GM18511 (cell line): ENCODE data around the gene RDH11.
"Not testable (repeated sequence)": the region's sequence is repeated elsewhere in the genome, so short reads cannot be mapped to it uniquely, and the experiment has no call there.

Source experiments
- ATAC-seq: cut with Tn5 transposase; IDR thresholded peaks from one replicate; pipeline ENCODE4 v1.9.1; 2021; ENCODE audit warnings: mild to moderate bottlenecking, moderate library complexity; ENCODE audit not compliant: unreplicated experiment

Gene RDH11

DNA sequence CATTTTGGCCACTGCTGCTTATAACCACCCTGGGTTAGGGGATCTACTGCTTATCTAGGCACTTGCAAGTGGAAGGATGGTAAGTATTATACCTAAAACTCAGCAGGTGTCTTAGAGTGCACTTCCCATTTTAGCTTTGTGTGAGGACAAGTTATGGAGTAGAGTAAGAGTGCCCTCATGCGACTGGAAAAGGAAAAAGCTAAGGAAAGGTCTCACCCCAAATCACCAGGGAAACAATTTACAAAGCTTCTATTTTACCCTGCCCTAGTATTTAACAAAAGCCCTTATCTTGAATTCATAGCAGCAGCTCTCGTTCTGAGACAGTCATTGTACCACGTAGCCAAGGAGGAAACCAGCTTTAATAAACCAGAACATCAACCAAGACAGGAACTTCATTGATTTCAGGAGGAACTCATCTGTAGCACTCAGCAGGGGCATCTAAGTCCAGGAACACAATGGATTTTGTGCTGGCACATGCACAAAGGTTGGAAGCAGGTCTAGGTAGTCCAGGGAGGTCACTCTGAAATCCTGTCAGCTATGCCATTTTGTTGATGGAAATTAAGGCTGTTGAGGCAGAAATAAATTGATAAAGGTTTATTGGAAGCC, 9.0 kb upstream of the RDH11 start:
- peak; percentile 45 for ATAC-seq

DNA sequence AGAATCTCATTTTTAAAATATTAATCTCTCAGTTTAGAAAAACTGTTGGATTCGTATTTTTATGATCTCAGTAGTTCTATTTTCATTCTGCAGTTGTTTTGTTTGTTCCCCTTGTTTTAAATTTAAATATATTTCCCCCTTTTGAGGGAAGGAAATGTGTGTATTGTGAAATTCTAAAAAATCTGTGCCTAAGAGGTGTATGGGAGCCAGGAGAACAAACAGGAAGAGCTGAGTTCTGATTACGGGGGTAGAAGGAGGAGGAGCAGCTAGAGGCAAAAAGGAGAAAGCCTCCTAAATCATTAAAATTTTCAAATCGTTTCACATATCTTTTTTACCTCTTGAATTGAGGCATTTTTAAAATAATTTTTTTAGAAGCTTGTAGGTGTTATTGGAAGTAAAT, 8.4 kb upstream of the RDH11 start:
- no peak for ATAC-seq

DNA sequence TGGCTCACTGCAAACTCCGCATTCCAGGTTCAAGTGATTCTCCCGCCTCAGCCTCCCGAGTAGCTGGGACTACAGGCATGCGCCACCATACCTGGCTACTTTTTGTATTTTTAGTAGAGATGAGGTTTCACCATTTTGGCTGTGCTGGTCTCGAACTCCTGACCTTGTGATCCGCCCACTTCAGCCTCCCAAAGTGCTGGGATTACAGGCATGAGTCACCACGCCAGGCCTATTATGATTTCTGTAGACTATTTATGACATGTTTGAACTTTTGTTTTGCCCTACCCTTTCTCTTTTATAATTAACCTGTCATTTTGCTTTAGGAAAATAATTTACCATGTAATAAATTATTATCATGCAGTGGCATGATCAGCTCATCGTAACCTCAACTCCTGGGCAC, 5.9 kb upstream of the RDH11 start, which contains the start of gene RDH12:
RDH12 (plus strand) TSS at position 395 of the 400 bp plus-strand sequence. CDS start 20,757 bp downstream, outside the sequence.
- not testable (repeated sequence) for ATAC-seq

DNA sequence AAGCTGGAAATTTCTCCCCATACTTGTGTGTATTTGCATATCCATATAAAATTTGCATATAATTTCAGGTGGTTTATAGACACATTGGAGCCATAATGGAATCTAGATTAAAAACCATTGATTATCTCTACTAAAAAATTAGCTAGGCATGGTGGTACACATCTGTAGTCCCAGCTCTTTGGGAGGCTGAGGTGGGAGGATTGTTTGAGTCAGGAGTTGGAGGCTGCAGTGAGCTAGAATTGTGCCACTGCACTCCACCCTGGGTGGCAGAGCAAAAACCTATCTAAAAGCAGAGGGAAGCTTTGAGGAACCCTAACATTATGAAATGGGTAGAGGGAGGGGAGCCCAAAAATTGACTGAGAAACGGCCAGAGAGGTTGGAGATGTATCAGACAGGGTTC, 2.6 kb upstream of the RDH11 start:
- ATAC-seq, result no peak

DNA sequence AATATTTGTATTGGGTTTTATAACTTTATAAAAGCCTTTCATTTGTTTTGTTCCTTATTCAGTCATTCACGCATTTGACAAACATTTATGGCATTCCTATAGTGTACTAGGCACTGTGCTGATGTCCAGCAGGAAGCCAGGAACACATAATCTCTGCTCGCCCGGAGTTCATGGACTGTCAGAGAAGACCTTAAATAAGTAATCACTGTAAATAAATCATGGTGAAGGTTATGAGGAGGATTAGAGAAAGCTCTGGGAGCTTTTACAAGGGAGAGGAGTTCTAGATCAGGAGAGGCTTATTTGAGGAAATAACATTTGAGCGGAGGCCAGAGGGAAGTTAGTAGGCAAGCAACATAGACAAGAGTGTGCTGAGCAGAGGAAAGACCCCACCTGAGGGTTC, 1.4 kb upstream of the RDH11 start:
- no peak for ATAC-seq

DNA sequence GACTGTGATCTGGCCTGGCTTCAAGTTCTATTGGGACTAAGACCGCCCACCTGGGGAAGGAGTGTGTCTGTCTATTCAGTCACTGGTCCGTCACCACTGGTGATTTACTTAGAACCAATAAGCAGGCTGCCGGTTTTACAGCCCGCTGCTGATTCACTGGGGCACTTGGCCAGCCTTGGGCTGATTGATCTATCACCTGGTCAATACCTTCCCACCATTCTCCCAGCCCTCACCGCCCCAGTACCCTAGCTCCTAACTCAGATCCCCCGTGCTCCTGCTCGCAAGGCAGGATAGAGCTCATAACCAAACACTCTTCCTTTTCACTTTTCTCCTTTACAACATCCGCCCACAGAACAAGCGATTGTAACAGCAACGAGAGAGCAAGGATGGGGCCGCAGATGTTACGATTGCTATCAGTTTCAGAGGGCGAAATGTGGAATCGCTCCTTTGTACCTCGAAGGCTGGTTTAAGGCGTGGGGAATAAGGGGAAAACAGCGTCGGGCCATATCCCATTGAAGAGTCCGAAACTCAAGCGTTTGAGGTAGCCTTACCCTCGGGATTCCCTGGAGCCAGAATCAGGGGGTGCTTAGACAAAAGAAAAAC, 672 bp downstream of the RDH11 start:
- ATAC-seq, result peak; percentile 91

DNA sequence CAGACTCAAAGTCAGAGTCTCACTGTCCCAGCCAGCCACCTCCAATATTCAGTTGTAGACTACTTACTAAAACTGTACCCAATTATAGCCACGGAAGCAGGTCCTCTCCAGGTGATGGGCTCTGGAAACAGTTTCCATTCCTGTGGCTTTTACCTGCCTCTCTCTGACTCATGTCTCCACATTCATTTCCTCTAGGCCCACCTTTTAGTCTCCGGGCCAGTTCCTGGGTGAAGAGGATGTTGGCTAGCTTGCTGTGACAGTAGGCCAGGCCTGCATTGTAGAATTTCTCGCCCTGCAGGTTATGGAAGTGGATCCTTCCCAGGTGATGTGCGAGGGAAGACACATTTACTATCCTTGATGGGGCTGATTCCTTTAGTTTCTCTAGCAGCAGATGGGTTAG, 5.6 kb downstream of the RDH11 start:
- no peak for ATAC-seq

DNA sequence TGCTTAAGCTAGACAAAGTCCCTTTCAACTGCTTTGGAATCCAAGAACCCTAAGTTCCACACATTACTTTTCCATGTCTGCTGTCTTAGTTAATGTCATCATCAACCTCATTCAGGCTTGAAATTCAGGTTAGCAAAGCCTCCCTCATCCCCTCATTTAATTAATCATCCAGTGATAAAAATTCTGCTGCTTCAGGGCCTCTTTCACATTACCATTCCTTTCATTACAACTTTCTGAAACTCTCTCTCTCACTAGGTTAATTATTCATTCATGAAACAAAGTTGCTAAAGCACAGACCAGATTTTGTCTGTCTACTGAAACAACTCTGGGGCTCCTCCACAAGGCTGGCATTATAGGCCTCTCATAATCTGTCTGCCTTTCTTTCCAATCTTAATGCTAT, 11.7 kb downstream of the RDH11 start:
- no peak for ATAC-seq

DNA sequence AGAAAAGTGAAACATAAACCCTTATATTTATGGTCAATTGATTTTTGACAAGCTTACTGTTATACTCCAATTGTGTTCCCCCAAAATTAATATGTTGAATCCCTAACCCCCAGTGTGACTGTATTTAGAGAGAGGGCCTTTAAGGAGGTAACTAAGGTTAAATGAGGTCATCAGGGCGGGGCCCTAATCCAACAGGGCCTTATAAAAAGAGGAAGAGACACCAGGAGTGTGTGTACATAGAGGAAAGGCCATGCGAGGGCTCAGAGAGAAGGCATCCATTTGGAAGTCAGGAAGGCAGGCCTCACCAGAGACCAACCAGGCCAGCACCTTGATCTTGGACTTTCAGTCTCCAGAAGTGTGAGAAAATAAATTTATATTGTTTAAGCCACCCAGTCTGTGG, 14.6 kb downstream of the RDH11 start:
- ATAC-seq, result no peak

DNA sequence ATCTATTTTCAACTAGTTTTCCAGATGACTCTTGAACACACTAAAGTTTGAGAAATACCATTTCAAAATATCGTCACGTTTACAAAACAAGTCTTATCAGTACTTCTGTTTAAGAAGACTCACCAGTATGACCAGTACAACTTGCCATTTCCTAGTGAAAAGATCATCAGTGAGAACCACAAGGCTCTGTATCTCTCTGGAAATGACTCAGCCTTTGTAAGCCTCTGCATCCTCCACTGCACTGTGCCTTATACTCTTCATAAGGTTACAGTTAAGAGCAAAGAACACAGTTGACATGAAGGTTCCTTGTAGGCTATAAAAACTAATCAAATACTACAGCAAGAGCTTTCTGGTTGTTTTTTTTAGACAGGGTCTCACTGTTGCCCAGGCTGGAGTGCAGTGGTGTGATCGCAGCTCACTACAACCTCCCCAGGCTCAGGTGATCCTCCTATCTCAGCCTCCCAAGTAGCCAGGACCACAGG, 15.4 kb downstream of the RDH11 start:
- peak; percentile 94 for ATAC-seq

DNA sequence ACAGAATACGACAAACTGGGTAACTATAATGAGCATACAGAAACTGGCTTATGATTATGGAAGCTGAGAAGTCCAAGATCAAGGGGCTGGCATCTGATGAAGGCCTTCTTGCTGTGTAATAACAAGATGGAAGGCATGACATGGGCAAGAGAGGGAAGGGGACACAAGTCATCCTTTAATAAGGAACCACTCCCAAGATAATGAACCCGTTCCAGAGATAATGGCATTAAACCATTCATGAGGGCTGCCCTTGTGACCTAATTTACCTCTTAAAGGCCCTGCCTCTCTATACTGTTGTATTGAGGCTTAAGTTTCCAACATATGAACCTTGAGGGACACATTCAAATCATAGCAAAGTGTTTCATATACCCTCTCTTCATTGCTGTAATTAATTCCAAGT, 16.6 kb downstream of the RDH11 start:
- no peak for ATAC-seq

DNA sequence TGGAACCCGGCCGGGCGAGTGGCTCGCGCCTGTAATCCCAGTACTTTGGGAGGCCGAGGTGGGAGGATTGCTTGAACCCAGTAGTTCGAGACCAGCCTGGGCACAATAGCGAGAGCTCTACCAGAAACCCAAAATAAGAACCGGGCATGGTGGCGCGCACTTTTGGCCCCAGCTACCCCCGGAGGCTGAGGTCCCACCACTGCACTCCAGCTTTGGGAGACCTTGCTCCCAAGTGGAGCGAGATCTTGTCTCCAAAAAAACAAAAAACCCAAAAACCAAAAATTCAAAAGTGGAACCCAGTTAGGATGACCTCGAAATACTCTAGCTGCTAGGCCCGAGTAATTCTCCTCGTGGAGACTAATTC, 20.4 kb downstream of the RDH11 start:
- no peak for ATAC-seq

DNA sequence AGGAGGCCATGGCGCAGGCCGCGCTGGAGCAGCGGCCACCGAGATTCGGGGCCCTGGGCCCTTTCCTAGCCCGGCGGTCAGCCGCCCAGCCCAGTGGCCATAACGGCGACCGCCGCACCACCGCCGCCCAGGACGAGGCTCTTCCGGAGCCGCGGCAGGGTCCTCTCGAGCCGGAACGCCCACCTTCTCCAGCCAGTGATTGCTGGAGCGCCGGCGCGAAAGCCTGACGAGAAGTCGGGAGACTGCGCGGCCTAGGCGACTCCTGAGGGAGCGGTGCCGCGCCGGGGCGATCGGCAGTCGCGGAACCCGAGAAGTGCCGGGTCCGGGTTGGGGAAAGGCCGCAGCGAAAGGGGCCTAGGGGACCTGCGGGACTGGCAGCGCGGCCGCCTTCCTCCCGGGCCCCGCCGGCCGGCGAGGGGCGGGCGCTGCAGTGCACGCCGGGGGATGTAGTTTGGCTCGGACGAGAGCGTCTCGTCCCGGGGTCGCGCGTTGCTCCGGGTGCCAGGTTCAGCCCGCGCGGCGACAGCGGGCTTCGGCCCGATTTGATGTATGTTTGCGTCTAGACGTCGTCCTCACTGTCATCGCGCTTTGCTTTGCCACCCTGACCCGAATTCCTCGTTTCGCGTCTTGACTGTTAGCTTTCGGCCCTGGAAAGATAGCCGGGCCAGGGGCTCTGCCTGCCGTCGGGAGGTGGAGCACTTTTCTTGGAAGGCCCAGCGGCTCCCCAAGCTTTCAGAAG, 20.9 kb downstream of the RDH11 start, which contains the start of gene VTI1B:
VTI1B (minus strand) TSS at position 153 of the 739 bp plus-strand sequence; CDS start at position 10, 143 bp downstream.
- peak; percentile 92 for ATAC-seq

DNA sequence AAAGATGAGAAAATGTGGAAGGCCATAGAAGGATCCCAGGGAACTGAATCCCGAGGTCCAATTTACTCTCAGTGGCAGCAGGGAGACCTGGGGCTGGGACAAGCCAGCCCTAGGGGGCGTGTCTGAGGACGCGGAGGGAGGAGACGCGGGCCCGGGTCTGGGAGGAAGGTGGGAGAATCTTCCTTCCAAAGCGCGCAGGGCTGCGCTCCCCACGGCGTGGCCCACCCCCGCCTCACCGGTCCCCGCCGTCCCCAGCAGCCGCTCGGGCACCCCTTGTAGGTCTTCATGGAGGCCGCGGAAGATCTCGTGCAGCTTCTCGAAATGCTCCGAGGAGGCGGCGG, 21.5 kb downstream of the RDH11 start:
- ATAC-seq, result peak; percentile 74

DNA sequence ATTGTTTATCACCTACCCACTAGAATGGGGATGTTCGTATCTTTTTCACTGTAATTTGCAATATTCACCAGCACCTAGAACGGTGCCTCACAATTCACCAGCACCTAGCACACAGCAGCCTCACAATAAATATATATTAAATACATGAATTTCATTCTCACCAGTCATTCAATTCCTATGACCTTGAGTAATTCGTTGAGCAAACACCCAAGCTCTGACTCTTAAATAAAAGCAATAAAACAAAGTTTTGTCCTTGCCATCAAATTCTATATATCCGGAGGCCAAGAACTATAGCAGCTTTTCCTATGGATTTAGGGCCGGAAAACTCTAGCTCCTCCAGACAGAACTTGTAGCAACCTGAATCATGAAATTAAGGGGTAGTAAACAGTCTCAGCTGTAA, 22.1 kb downstream of the RDH11 start:
- ATAC-seq, result no peak

DNA sequence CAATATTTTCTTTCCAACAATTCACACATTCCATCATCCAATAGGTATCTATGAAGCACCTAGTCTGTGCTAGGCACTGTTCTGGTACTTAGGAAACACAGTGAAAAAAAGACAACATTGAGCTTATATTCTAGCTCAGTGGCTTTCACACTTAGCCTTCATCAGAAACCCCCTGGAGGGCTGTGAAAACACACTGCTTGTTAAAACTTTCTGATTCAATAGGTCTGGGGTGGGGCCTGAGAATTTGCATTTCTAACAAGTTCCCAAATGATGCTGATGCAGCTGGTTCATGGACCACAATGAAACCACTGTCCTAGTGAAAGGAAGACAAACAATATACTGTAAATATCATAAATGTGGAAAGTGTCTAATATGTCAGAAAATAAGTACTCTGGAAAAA, 27.0 kb downstream of the RDH11 start:
- peak; percentile 45 for ATAC-seq

DNA sequence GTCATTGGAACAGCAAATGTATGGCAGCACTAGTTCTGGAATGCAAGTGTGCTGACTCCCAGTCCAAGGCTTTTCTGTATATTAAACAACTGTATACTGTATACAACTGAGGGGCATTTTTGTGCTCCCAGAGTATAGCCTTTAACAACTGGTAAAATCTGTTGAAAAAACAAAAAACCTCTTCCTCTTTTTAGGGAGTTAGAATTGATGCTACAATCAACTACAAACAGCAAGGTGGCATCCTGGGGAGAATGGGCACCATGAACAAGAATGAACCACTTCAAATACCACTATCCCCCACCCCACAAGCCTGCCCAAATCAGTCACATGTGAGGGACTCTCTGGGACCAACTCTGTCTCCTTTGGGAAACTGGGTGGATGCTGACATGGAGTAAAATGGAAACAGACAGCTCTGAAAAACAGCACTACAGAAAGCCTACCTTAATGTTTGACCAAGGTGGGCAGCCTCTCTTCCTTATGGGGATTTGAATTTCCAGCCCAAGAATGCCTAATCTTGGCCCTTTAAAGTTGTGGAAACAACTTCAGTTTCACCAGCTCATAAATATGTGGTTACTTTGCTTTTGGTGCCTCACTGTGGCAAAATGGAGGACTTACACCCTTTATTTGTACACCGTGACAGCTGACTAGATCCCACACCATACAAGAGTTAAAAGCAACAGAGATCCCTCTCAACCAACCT, 28.7 kb downstream of the RDH11 start:
- no peak for ATAC-seq

DNA sequence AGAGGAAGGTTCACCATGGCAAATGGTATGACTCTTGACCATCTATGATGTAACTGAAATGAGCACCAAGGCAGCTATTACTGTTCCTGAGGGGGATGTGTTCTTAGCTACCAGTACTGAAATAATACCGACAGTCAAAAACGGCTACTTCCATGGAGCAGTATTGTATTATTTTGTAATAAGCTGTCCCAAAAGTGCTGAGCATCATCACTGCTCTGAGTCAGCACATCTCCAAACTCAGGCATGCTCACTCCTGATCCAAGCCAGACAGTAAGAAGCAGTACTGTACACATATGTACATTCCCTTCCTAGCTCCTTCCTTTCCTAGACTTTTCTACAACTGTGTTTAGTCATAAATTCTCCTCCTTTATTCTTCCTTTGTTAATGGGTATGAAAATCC, 29.7 kb downstream of the RDH11 start:
- no peak for ATAC-seq

DNA sequence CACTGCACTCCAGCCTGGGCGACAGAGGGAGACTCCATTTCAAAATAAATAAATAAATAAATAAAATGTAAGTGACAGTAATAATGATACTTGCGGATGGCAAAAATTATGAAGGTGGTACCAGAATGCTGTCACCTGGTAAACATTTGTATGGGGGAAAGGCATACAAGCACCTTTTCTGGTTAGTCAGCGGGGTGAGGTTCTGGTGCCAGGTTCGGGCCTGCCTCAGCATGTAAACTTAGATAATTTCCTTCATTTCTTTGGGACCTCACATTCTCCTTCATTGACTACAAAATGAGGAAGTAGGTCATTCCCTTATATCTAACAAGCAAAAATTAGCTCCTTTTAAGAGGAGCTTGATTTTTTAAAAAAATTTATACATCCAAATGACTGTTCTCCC, 31.9 kb downstream of the RDH11 start:
- no peak for ATAC-seq

DNA sequence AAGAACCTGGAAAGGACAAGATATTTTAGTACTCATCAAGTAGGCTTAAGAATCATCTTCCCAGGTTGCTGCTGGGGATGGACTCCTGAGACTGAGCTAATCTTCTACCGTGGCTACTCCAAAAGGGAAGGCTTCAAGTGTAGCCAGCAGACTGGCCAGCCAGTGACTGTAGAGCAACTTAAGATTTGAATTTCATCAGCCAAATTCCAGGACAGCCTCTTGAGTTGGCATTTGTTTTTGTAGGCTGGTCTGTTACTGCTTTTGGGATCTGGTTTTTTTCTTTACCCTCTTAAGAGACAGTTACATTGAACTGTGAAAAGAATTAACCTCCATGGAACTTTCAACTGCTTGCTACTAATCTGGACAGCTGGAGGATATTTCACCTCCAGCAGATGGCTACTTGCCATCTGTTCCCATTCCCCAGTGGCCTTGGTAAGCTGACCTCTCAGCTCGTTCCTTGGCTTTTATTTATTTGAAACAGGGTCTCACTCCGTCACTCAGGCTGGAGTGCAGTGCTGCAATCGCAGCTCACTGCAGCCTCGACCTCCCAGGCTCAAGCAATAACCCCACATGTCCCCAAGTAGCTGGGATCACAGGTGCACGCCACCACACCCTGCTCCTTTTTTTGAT, 41.8 kb downstream of the RDH11 start:
- ATAC-seq, result no peak

DNA sequence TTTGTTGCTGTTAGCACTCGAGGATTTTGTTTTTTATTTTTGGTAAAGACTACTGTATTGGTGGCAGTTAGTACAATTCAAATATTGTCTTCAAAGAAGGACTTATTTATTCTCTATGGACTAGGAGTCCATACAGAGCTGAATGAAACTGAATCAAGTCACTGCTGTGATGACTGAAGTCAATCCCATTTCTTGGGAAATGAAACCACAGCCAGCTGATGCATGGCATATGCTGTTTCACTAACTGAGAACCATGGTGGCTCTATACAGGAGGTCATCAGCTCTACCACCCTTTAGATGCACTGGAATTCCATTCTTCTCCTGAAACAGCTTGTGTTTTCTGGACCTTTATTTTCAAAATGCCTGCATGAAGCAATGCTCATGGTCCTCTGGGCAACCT, 43.4 kb downstream of the RDH11 start:
- no peak for ATAC-seq
